GM23248 (cell line): ENCODE data around the gene FRRS1L.

Experiments
- EZH2 ChIP-seq: fragments of 200-600 bp; sonication (generic); IDR thresholded peaks from 2 replicates; pipeline ENCODE4 v1.6.1; 2018; ENCODE audit warnings: antibody characterized with exemption, mild to moderate bottlenecking; ENCODE audit not compliant: insufficient read depth, poor library complexity, severe bottlenecking
- EZH2phosphoT487 ChIP-seq: fragments of 200-600 bp; sonication (generic); IDR thresholded peaks from 2 replicates; pipeline ENCODE4 v1.6.1; 2018; ENCODE audit warnings: antibody characterized with exemption, moderate library complexity, mild to moderate bottlenecking, low read depth; ENCODE audit not compliant: insufficient read depth

DNA sequence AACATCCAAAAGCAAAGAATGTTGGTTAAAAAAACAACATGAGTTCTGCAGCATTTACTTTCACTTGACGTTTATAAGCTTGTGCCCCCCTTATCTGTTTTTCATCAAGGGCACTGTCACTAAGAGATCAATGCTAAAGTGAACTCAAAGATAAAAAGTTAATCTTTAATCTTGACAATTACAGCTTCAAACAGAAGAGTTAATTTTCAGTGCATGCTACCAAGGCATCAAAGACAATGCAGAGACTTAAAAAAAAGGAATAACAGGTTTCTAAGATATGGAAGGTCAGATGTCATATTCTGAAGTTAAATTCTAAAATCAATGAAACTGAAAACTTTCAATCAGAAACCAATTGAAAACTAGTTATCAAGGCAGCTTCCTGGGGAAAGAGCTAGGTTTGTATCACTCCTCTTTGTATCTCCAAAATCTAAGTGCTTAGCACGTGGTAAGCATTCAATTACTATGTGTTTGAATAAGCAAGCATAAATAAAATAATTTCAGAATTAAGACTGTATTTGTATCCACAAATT, 84.9 kb downstream of the FRRS1L start:
- no peak for TF ChIP-seq EZH2phosphoT487
- no peak for TF ChIP-seq EZH2
